Breast epithelium (tissue), 4 donors: ENCODE data around the gene FGF4. TPM values are rescaled to one million over a fixed set of nuclear protein-coding genes. Genes with fewer than 3 reads are reported as not detected.
A peak's percentile ranks its signal among the peaks of the same experiment; 100 is the strongest.

Experiments
- DNase-seq, 2 donors: peaks; one replicate each; pipeline ENCODE4 v3.0.0-alpha.2; 2019; ENCODE audit warnings: low spot score in 2 of 2
- H3K27ac ChIP-seq, 2 donors: fragments of 200-600 bp; sonication (generic) in 1 of 2; one replicate each; pipeline ENCODE4 v1.5.1; 2016 to 2019; ENCODE audit warnings: mild to moderate bottlenecking in 1 of 2
- H3K27me3 ChIP-seq, 2 donors: fragments of 200-600 bp; sonication (generic) in 1 of 2; one replicate each; pipeline versions ENCODE4 v1.5.1 to v1.6.0; 2017 to 2019; ENCODE audit warnings: control low read depth in 1 of 2, mild to moderate bottlenecking in 1 of 2
- H3K36me3 ChIP-seq: fragments of 200-600 bp; one replicate; pipeline ENCODE4 v1.5.1; 2019
- H3K4me1 ChIP-seq, 2 donors: fragments of 200-600 bp; sonication (generic); one replicate each; pipeline ENCODE4 v1.5.1; 2016 to 2019; ENCODE audit warnings: control low read depth in 1 of 2
- H3K4me3 ChIP-seq, 3 donors: fragments of 200-600 bp; sonication (generic); 1 replicate in 2 of 3; 2 replicates in 1 of 3; pipeline ENCODE4 v1.5.1; 2016 to 2019; ENCODE audit warnings: mild to moderate bottlenecking in 3 of 3, moderate library complexity in 2 of 3
- H3K9me3 ChIP-seq, 2 donors: fragments of 200-600 bp; sonication (generic) in 1 of 2; one replicate each; pipeline ENCODE4 v1.5.1; 2016 to 2019; ENCODE audit warnings: control low read depth in 1 of 2
- POLR2A ChIP-seq: fragments of 450-650 bp; IDR thresholded peaks from one replicate; pipeline ENCODE4 v1.6.1; 2016; ENCODE audit warnings: antibody characterized with exemption, mild to moderate bottlenecking, moderate library complexity
- POLR2AphosphoS5 ChIP-seq, 3 donors: sonication (generic); formaldehyde crosslinking; IDR thresholded peaks; one replicate each; pipeline ENCODE4 v1.6.1; 2017; ENCODE audit warnings: antibody characterized with exemption in 3 of 3
- intact Hi-C: fragments of 100-400 bp; cut with DNase I; formaldehyde crosslinking; loops from one replicate; pipeline ENCODE4 v1.15.1; 2023; ENCODE audit warnings: low total_unique reads
- total RNA-seq, 3 donors: library from RNA; depleted of rRNA; stranded (reverse); fragments of >200 nt; gene quantifications; one replicate each; pipeline ENCODE4 v1.1.0, GENCODE V29; 2016
- TF ChIP-seq, protein P1 (sequence below), 3 donors: fragments of 450-650 bp; IDR thresholded peaks; one replicate each; pipeline ENCODE4 v1.5.1; 2016 to 2017; ENCODE audit warnings: antibody characterized with exemption in 3 of 3, mild to moderate bottlenecking in 3 of 3, moderate library complexity in 3 of 3

The FGF4 gene
- total RNA-seq, 3 donors from 2014 or later: not detected

DNA sequence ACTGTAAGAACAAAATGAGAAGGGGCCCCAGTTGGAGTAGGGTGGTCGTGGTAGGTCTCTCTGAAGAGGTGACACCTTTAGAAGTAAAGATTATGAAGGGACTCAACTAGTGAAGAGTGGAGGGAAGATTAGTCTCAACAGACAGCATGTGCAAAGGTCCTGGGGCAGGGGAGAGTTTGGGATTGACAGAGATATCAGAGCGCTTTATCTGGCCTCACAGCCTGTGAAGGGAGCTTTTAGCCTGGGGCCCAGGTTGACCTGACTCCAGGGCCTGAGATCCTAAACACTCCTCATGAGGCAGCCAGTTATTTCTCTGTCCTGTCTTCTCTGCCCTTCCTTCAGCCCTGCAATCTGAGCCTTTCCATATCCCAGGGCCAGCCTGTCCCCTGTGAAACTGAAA, 27.9 kb upstream of the FGF4 start:
- Histone ChIP-seq H3K4me3 (no peak overlapping the region), H3K4me1 (no peaks in the 10 kb centered on the region), H3K27me3 (no peaks in the 10 kb centered on the region), H3K36me3 (no peaks in the 10 kb centered on the region), H3K9me3 (no peaks in the 10 kb centered on the region), H3K27ac (no peak overlapping the region)
- TF ChIP-seq POLR2AphosphoS5 (IDR thresholded peaks at IDR 0.05) (no peak), POLR2A (no peak)
- TF ChIP-seq, protein P1, sequence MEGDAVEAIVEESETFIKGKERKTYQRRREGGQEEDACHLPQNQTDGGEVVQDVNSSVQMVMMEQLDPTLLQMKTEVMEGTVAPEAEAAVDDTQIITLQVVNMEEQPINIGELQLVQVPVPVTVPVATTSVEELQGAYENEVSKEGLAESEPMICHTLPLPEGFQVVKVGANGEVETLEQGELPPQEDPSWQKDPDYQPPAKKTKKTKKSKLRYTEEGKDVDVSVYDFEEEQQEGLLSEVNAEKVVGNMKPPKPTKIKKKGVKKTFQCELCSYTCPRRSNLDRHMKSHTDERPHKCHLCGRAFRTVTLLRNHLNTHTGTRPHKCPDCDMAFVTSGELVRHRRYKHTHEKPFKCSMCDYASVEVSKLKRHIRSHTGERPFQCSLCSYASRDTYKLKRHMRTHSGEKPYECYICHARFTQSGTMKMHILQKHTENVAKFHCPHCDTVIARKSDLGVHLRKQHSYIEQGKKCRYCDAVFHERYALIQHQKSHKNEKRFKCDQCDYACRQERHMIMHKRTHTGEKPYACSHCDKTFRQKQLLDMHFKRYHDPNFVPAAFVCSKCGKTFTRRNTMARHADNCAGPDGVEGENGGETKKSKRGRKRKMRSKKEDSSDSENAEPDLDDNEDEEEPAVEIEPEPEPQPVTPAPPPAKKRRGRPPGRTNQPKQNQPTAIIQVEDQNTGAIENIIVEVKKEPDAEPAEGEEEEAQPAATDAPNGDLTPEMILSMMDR (IDR thresholded peaks at IDR 0.05): no peak
- intact Hi-C loops: loop anchor here (5.0 kb wide), 1 partner anchor 199 kb away; no protein-coding TSS in a partner anchor
- no peak for DNase-seq

DNA sequence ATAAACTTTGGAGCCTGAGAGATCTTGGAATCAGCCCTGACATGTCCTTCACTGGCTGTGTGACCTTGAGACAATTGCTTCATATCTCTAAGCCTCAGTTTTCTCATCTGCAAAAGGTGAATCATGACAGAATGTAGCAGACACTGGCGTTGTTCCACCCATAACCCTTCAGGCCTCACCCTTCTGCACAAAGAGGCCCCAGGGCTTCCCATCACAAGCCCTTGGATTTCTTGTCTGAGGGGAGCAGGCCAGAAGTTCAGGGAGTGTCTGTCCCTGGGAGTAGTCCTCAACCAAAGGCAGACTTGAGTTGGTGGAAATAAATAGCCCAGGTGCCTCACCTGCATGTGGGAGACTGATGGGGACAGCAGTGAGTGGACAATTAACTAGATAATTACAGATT, 27.4 kb upstream of the FGF4 start:
- H3K4me3 ChIP-seq: no peak overlapping the region
- no peaks in the 10 kb centered on the region for H3K4me1 ChIP-seq
- no peaks in the 10 kb centered on the region for H3K9me3 ChIP-seq
- no peak for TF ChIP-seq POLR2A
- no peak for TF ChIP-seq POLR2AphosphoS5 (IDR thresholded peaks at IDR 0.05)
- TF ChIP-seq, protein P1 (IDR thresholded peaks at IDR 0.05): no peak
- H3K36me3 ChIP-seq: no peaks in the 10 kb centered on the region
- no peaks in the 10 kb centered on the region for H3K27me3 ChIP-seq
- DNase-seq: no peak
- no peak overlapping the region for H3K27ac ChIP-seq
- intact Hi-C loops: loop anchor here (1.0 to 5.0 kb wide), 2 partner anchors 11 to 200 kb away; no protein-coding TSS in a partner anchor

DNA sequence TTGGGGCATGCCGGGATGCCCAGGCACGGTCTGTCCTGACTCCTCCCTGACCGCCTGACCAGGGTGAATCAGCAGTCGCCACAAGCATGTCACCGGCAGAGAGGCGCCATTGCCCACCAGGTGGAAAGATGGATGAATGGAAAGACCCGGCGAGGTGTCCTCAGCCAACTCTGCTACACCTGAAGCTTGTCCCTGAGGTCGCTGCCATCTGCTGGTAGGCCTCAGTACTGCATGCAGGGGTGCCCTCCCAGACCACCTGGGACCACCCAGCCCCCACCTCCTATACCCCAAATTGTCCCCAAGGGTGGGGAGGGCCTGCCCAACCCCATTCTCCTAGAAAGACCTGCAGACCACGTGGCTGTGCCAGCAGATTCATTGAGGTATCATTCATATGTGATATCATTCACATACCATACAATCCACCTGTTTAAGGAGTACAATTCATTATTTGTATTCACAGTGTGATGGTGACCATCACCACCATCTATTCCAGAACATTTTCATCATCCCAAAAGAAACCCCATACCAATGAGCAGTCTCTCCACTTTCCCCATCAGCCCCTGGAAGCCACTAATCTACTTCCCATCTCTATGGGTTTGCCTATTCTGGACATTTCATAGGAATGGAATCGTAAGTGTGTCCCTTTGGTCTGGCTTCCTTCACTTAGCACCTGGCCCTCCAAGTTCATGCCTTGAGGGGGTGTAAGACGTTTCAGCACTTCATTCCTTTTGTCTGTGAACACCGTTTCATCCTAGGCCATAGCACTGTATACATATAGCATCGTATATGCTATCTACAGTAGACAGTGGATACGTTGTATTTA, 26.6 kb upstream of the FGF4 start:
- DNase-seq: no peak
- no peaks in the 10 kb centered on the region for H3K36me3 ChIP-seq
- no peaks in the 10 kb centered on the region for H3K4me1 ChIP-seq
- no peak for TF ChIP-seq POLR2A
- TF ChIP-seq, protein P1 (IDR thresholded peaks at IDR 0.05): peak in 2 of 3 donors; percentile 24 to 38
- intact Hi-C loops: loop anchor here (1.0 to 5.0 kb wide), 2 partner anchors 12 to 201 kb away; no protein-coding TSS in a partner anchor
- no peaks in the 10 kb centered on the region for H3K27me3 ChIP-seq
- no peak overlapping the region for H3K4me3 ChIP-seq
- H3K9me3 ChIP-seq: no peaks in the 10 kb centered on the region
- no peak overlapping the region for H3K27ac ChIP-seq

DNA sequence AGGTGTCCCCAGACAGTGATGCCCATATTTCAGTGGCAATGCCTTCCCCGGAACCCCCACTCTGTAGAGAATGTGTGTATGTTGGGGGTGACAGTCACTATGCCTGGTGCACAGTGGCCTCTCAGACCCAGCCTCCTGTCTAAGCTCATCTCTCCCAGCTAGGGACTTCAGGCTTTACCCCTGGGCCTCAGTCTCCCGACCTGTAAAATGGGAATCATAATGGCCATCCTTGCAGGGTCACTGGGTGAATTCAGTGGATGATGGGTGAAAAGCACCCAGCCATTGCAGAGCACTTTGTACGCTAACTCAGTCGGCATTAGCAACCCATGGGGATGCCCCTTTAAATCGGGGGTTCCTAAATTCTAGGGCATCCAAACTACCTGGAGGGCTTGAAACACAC, 25.1 kb upstream of the FGF4 start:
- Histone ChIP-seq H3K27ac (no peak overlapping the region), H3K9me3 (no peaks in the 10 kb centered on the region), H3K27me3 (no peaks in the 10 kb centered on the region), H3K4me3 (no peak overlapping the region), H3K4me1 (no peaks in the 10 kb centered on the region), H3K36me3 (no peaks in the 10 kb centered on the region)
- DNase-seq: no peak
- no peak for TF ChIP-seq POLR2AphosphoS5 (IDR thresholded peaks at IDR 0.05)
- no peak for TF ChIP-seq POLR2A
- TF ChIP-seq, protein P1 (IDR thresholded peaks at IDR 0.05): no peak
- intact Hi-C loops: loop anchor here (5.0 kb wide), 1 partner anchor 202 kb away; no protein-coding TSS in a partner anchor

DNA sequence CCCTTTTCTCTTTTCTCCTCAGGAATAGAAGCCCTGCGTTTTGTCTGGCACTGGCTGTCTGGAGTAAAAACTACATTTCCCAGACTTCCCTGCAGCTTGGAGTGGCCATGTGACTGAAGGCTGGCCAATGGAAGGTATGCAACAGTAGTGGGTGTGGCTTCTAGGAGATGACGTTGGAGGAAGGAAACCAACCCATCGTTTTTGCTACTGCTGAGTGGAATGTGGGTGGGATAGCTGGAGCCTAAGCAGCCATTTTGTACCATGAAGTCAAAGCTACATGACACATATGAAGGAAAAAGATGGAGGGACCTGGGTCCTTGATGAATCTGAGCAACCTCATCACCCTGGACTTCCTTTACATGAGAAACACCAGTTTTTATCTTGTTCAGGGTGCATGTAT, 24.4 kb upstream of the FGF4 start:
- H3K27ac ChIP-seq: no peak overlapping the region
- no peak overlapping the region for H3K4me3 ChIP-seq
- no peaks in the 10 kb centered on the region for H3K4me1 ChIP-seq
- intact Hi-C loops: no loop called here
- no peaks in the 10 kb centered on the region for H3K27me3 ChIP-seq
- TF ChIP-seq, protein P1 (IDR thresholded peaks at IDR 0.05): no peak
- TF ChIP-seq POLR2AphosphoS5 (IDR thresholded peaks at IDR 0.05): no peak
- no peak for TF ChIP-seq POLR2A
- no peak for DNase-seq
- no peaks in the 10 kb centered on the region for H3K9me3 ChIP-seq
- H3K36me3 ChIP-seq: no peaks in the 10 kb centered on the region
